Mammary epithelial cell (primary cell): Measurements from ENCODE around the gene HPD.

Experiments
- EZH2 ChIP-seq: IDR thresholded peaks from 2 replicates; pipeline ENCODE4 v1.6.1; 2012; ENCODE audit warnings: low read length, inconsistent platforms, borderline replicate concordance
- TF ChIP-seq, protein P1 (sequence below), 2 donors: IDR thresholded peaks in 1 of 2; conservative IDR thresholded peaks in 1 of 2; 2 replicates each; pipeline ENCODE4 v1.5.1; 2011 to 2012; ENCODE audit warnings: inconsistent platforms in 2 of 2, low read length in 2 of 2, mild to moderate bottlenecking in 2 of 2, control low read depth in 1 of 2, low read depth in 1 of 2; ENCODE audit not compliant: insufficient read depth in 1 of 2; ENCODE audit errors: extremely low read depth in 1 of 2

DNA sequence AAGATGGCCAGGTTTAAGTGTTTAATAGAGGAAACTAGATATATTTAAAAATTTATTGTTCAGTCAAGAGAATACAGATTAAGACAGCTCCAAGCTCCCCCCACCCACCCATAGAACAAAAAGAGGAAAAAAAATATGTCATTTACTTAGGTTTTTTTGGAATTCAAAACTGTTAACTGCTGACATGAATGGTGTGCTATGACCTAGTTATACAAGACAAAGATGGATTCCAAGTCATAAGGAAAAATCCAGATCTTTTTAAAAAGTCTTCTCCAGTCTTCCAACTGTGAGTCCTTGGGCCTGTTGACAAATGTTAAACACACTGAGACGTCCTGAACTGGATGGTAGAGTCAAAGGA is 56.2 kb downstream of the HPD start:
- TF ChIP-seq, protein P1, sequence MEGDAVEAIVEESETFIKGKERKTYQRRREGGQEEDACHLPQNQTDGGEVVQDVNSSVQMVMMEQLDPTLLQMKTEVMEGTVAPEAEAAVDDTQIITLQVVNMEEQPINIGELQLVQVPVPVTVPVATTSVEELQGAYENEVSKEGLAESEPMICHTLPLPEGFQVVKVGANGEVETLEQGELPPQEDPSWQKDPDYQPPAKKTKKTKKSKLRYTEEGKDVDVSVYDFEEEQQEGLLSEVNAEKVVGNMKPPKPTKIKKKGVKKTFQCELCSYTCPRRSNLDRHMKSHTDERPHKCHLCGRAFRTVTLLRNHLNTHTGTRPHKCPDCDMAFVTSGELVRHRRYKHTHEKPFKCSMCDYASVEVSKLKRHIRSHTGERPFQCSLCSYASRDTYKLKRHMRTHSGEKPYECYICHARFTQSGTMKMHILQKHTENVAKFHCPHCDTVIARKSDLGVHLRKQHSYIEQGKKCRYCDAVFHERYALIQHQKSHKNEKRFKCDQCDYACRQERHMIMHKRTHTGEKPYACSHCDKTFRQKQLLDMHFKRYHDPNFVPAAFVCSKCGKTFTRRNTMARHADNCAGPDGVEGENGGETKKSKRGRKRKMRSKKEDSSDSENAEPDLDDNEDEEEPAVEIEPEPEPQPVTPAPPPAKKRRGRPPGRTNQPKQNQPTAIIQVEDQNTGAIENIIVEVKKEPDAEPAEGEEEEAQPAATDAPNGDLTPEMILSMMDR (conservative IDR thresholded peaks at IDR 0.05 in 1 of 2, IDR thresholded peaks at IDR 0.05 in 1 of 2; ENCODE audit: extremely low read depth in 1 of 2, insufficient read depth in 1 of 2, low read depth in 1 of 2, low read length in 2 of 2): no peak
- TF ChIP-seq EZH2: no peak
